ENCODE results near the gene HOXC5. TPM values are rescaled to one million over a fixed set of nuclear protein-coding genes. Genes with fewer than 3 reads are reported as not detected.

HOXC5 gene
- total RNA-seq, 1 donor from 2014 or later: not detected

DNA sequence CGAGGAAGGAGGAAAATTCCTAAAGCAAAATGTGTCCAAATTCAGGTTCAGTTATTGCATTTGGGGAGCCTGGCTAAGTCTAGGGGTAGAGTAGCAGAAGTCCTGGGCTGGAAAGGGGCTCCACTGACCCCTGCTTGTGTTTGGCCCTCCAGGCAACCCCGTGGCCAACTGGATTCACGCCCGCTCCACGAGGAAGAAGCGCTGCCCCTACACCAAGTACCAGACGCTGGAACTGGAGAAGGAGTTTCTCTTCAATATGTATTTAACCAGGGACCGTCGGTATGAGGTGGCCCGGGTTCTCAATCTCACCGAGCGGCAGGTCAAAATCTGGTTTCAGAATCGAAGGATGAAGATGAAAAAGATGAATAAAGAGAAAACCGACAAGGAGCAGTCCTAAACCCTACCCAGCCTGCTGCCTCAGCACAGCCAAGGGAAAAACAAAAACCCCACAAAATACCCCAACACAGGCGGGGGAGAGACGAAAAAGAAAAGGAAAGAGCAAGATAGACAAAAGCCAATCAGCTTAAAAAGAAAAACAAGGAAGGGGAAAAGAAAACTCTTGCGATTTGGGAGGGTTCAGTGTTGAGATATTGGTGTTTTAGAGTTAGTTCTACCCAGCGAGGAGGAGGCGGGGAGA lies 30.5 kb upstream of the HOXC5 start:
- no peak overlapping the region for H3K4me3 ChIP-seq (ENCODE audit: insufficient read depth, low read depth, low read length)
- no peak for TF ChIP-seq CTCF (IDR thresholded peaks at IDR 0.05; ENCODE audit: insufficient read depth, low read depth, low read length)
- TF ChIP-seq EZH2 (IDR thresholded peaks at IDR 0.05; ENCODE audit: insufficient read depth, low read length): peak; percentile 21
- no peak overlapping the region for H3K27ac ChIP-seq (ENCODE audit: low read depth, low read length)
- FAIRE-seq (no peak), DNase-seq (ENCODE audit: low read depth) (no peak)
- no peak overlapping the region for H3K9ac ChIP-seq (ENCODE audit: low read length)
- H3K27me3 ChIP-seq (ENCODE audit: insufficient read depth, low read length): peaks cover 94% of the 10 kb centered on the region
- H3K4me3 Mint-ChIP-seq (ENCODE audit: unreplicated experiment): no peak overlapping the region
- no peak overlapping the region for H3K4me2 ChIP-seq (ENCODE audit: low read length)
- H3K9me3 ChIP-seq (ENCODE audit: insufficient read depth, low read depth, low read length): no peaks in the 10 kb centered on the region
- H2AFZ ChIP-seq (ENCODE audit: low read depth, low read length): no peak overlapping the region
- no peaks in the 10 kb centered on the region for H3K4me1 Mint-ChIP-seq (ENCODE audit: low read depth, unreplicated experiment)
- H3K27ac Mint-ChIP-seq (ENCODE audit: unreplicated experiment): peak overlapping the region; percentile 47
- H3K36me3 Mint-ChIP-seq (ENCODE audit: low read depth, unreplicated experiment): peaks cover 2% of the 10 kb centered on the region
- H3K27me3 Mint-ChIP-seq (ENCODE audit: low read depth, unreplicated experiment): peaks cover 92% of the 10 kb centered on the region
- H3K36me3 ChIP-seq (ENCODE audit: insufficient read depth, low read length): no peaks in the 10 kb centered on the region
- no peaks in the 10 kb centered on the region for H3K79me2 ChIP-seq (ENCODE audit: insufficient read depth, low read length)
- H3K9me3 Mint-ChIP-seq (ENCODE audit: unreplicated experiment): peaks cover 14% of the 10 kb centered on the region
- peaks cover 5% of the 10 kb centered on the region for H3K4me1 ChIP-seq (ENCODE audit: insufficient read depth, low read length)
- H4K20me1 ChIP-seq (ENCODE audit: insufficient read depth, low read length): no peaks in the 10 kb centered on the region

DNA sequence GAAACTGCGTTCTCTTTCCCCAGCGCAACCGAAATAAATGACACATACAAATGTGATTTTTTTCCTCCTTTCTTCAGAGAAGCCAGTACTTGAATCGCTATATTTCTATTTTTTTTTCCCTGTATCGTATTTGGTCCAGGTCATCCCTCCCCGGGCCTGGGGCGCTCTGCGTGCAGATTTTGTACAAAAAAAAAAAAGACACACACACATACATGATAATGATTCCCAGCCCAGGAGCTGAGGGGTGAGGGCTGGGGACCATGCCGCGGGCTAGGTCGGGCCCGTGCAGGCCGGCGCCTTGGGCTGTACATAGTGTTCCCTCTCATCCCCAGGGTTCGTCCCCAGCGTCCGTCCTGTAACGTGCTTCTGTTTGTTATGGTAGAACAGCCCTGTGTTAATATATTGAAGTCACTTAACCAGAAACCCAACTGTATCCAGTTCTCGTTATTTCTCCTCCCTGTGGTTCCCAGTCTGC lies 29.9 kb upstream of the HOXC5 start:
- Histone ChIP-seq H3K36me3 (ENCODE audit: insufficient read depth, low read length) (no peaks in the 10 kb centered on the region), H3K27ac (ENCODE audit: low read depth, low read length) (no peak overlapping the region), H4K20me1 (ENCODE audit: insufficient read depth, low read length) (no peaks in the 10 kb centered on the region), H3K79me2 (ENCODE audit: insufficient read depth, low read length) (no peaks in the 10 kb centered on the region), H3K9ac (ENCODE audit: low read length) (no peak overlapping the region), H3K9me3 (ENCODE audit: insufficient read depth, low read depth, low read length) (no peaks in the 10 kb centered on the region), H2AFZ (ENCODE audit: low read depth, low read length) (no peak overlapping the region), H3K4me3 (ENCODE audit: insufficient read depth, low read depth, low read length) (no peak overlapping the region), H3K4me2 (ENCODE audit: low read length) (no peak overlapping the region), H3K4me1 (ENCODE audit: insufficient read depth, low read length) (peaks cover 5% of the 10 kb centered on the region), H3K27me3 (ENCODE audit: insufficient read depth, low read length) (peaks cover 95% of the 10 kb centered on the region)
- FAIRE-seq (no peak), DNase-seq (ENCODE audit: low read depth) (no peak)
- no peaks in the 10 kb centered on the region for H3K4me1 Mint-ChIP-seq (ENCODE audit: low read depth, unreplicated experiment)
- H3K36me3 Mint-ChIP-seq (ENCODE audit: low read depth, unreplicated experiment): peaks cover 2% of the 10 kb centered on the region
- H3K27me3 Mint-ChIP-seq (ENCODE audit: low read depth, unreplicated experiment): peaks cover 92% of the 10 kb centered on the region
- TF ChIP-seq CTCF (IDR thresholded peaks at IDR 0.05; ENCODE audit: insufficient read depth, low read depth, low read length): no peak
- TF ChIP-seq EZH2 (IDR thresholded peaks at IDR 0.05; ENCODE audit: insufficient read depth, low read length): peak; percentile 24
- H3K9me3 Mint-ChIP-seq (ENCODE audit: unreplicated experiment): peaks cover 12% of the 10 kb centered on the region
- no peak overlapping the region for H3K4me3 Mint-ChIP-seq (ENCODE audit: unreplicated experiment)
- H3K27ac Mint-ChIP-seq (ENCODE audit: unreplicated experiment): peak overlapping the region; percentile 47

DNA sequence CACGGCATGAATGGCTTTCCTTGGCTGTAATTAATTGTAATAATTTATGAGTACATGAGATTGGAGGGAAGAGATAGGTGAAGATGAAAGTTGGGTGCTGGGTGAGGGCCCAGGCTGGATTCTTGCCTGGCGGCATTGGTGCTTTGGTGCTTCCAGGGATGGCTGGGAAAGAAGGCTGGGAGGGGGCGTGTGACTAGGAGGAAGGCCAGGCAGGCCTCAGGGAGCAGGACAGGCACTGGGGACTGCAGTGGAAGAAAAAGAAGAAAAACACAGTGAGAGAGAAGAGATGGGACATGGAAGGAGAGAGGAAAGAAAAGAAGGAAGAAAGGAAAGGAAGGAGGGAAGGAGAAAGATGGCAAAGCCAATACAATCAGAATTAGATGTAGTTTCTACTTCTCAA lies 29.2 kb upstream of the HOXC5 start:
- Mint-ChIP-seq H3K36me3 (ENCODE audit: low read depth, unreplicated experiment) (peaks cover 2% of the 10 kb centered on the region), H3K9me3 (ENCODE audit: unreplicated experiment) (peaks cover 12% of the 10 kb centered on the region), H3K4me3 (ENCODE audit: unreplicated experiment) (peak overlapping the region; percentile 30), H3K27me3 (ENCODE audit: low read depth, unreplicated experiment) (peaks cover 92% of the 10 kb centered on the region), H3K4me1 (ENCODE audit: low read depth, unreplicated experiment) (no peaks in the 10 kb centered on the region), H3K27ac (ENCODE audit: unreplicated experiment) (no peak overlapping the region)
- FAIRE-seq (no peak), DNase-seq (ENCODE audit: low read depth) (no peak)
- Histone ChIP-seq H3K36me3 (ENCODE audit: insufficient read depth, low read length) (no peaks in the 10 kb centered on the region), H3K79me2 (ENCODE audit: insufficient read depth, low read length) (no peaks in the 10 kb centered on the region), H3K9ac (ENCODE audit: low read length) (no peak overlapping the region), H3K4me1 (ENCODE audit: insufficient read depth, low read length) (peaks cover 5% of the 10 kb centered on the region), H3K4me2 (ENCODE audit: low read length) (no peak overlapping the region), H3K27me3 (ENCODE audit: insufficient read depth, low read length) (peaks cover 94% of the 10 kb centered on the region), H3K4me3 (ENCODE audit: insufficient read depth, low read depth, low read length) (no peak overlapping the region), H3K9me3 (ENCODE audit: insufficient read depth, low read depth, low read length) (no peaks in the 10 kb centered on the region), H4K20me1 (ENCODE audit: insufficient read depth, low read length) (no peaks in the 10 kb centered on the region), H2AFZ (ENCODE audit: low read depth, low read length) (no peak overlapping the region), H3K27ac (ENCODE audit: low read depth, low read length) (no peak overlapping the region)
- TF ChIP-seq CTCF (IDR thresholded peaks at IDR 0.05; ENCODE audit: insufficient read depth, low read depth, low read length) (no peak), EZH2 (IDR thresholded peaks at IDR 0.05; ENCODE audit: insufficient read depth, low read length) (peak; percentile 16)
